Hematopoietic multipotent progenitor cell treated with erythropoietin and hydrocortisone succinate and interleukin-3 and kit ligand, for 6 days (in vitro differentiated cells): Measurements from ENCODE around the gene FNIP1.
"Not testable (repeated sequence)": the region's sequence is repeated elsewhere in the genome, so short reads cannot be mapped to it uniquely, and the experiment has no call there.

ENCODE experiments used
- DNase-seq: peaks from one replicate; pipeline ENCODE4 v3.0.0-alpha.2; 2015

Gene FNIP1

GRCh38 chr5:131605086-131605485 is 191.7 kb downstream of the FNIP1 start:
- no peak for DNase-seq

- DNase-seq: no peak
These were observed 201.5 kb downstream of the FNIP1 start for GRCh38 chr5:131595088-131596033.

- DNase-seq: no peak
These were observed 202.9 kb downstream of the FNIP1 start for GRCh38 chr5:131593921-131594320.

- DNase-seq: not testable (repeated sequence)
These were observed 203.4 kb downstream of the FNIP1 start for GRCh38 chr5:131593436-131593835.
